ENCODE measurements around the gene GTF2F1. TPM values are rescaled to one million over a fixed set of nuclear protein-coding genes. Genes with fewer than 3 reads are reported as not detected.

Gene GTF2F1
- total and polyA plus RNA-seq, 9 of the 15 experiments (the other 6 are each of a cell fraction or from before 2014, with no cell fraction given) = 4.7 to 75.4 (median 68.4) TPM

DNA sequence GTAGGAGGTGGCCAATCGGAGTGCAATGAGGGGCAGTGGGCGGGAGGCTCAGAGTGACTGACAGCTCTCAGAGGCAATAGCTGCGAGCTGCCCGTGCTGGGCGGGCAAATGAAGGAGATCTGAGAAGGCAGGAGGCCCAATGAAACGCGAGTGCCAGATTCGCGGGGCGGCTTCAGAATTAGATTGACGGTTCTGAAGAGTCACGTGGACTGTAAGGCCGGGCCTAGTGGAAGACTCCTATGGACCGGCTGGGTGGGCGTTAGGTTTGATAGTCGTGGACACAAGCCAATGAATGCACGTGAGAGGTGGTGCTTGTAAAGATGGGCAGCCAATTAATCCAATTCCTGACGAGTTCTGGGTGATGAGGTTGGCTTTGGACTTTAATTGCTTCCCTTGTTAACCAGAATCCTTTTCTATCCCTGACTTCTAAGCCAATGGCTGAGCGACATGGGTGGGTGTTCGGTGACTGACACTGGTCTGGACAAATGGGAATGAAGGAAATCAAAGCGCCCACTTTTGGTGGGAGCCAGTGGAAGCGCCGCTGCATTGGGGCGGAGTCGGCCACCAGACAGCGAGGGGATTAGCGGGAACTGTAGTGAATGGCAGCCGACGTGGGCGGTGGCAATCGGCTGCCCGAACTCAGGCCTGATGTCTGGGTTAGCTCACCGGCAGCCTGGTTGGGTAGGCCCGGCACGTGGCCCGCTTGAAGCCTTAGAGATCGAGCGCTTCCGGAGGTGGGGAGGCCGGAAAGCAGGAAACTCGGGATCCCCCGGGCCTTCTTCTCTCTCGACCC, 32.2 kb upstream of the GTF2F1 start (continued):
- no peak for TF ChIP-seq E4F1 (CRISPR knock-in tag; IDR thresholded peaks at IDR 0.05; ENCODE audit: borderline replicate concordance)
- peak; percentile 96 for TF ChIP-seq NR3C1 (CRISPR knock-in tag; IDR thresholded peaks at IDR 0.05)
- peak; percentile 85 for TF ChIP-seq ETV1 (tag; conservative IDR thresholded peaks at IDR 0.05; ENCODE audit: low read depth)
- TF ChIP-seq CBX5 (IDR thresholded peaks at IDR 0.05; ENCODE audit: borderline replicate concordance, low read depth) = no peak
- TF ChIP-seq ARID3A (IDR thresholded peaks at IDR 0.05; ENCODE audit: borderline replicate concordance, low read depth, low read length) = peak; percentile 95
- no peak for TF ChIP-seq NELFE (IDR thresholded peaks at IDR 0.05; ENCODE audit: insufficient read depth, insufficient read length)
- no peak for TF ChIP-seq ELF4 (CRISPR knock-in tag; IDR thresholded peaks at IDR 0.05)
- TF ChIP-seq THRAP3 (IDR thresholded peaks at IDR 0.05; ENCODE audit: borderline replicate concordance) = no peak
- TF ChIP-seq, protein P1, sequence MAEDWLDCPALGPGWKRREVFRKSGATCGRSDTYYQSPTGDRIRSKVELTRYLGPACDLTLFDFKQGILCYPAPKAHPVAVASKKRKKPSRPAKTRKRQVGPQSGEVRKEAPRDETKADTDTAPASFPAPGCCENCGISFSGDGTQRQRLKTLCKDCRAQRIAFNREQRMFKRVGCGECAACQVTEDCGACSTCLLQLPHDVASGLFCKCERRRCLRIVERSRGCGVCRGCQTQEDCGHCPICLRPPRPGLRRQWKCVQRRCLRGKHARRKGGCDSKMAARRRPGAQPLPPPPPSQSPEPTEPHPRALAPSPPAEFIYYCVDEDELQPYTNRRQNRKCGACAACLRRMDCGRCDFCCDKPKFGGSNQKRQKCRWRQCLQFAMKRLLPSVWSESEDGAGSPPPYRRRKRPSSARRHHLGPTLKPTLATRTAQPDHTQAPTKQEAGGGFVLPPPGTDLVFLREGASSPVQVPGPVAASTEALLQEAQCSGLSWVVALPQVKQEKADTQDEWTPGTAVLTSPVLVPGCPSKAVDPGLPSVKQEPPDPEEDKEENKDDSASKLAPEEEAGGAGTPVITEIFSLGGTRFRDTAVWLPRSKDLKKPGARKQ (CRISPR knock-in tag; IDR thresholded peaks at IDR 0.05) = no peak
- peak; percentile 99 for TF ChIP-seq FOXP4 (CRISPR knock-in tag; IDR thresholded peaks at IDR 0.05; ENCODE audit: borderline replicate concordance)
- TF ChIP-seq ZNF77 (CRISPR knock-in tag; IDR thresholded peaks at IDR 0.05) = no peak
- peak; percentile 88; the same call in 1 of the 2 replicates for TF ChIP-seq ZNF76 (CRISPR knock-in tag; IDR thresholded peaks at IDR 0.05; ENCODE audit: borderline replicate concordance)
- TF ChIP-seq HDAC8 (tag; IDR thresholded peaks at IDR 0.05) = peak; percentile 96
- TF ChIP-seq ZNF830 (CRISPR knock-in tag; IDR thresholded peaks at IDR 0.05) = no peak
- no peak; the same call in 1 of the 2 replicates for TF ChIP-seq BCOR (IDR thresholded peaks at IDR 0.05)
- no peak for TF ChIP-seq FOXA1 (IDR thresholded peaks at IDR 0.05; ENCODE audit: borderline replicate concordance)
- no peak for TF ChIP-seq ZNF165 (CRISPR knock-in tag; IDR thresholded peaks at IDR 0.05; ENCODE audit: borderline replicate concordance)
- TF ChIP-seq RBM25 (IDR thresholded peaks at IDR 0.05; ENCODE audit: low read depth, low read length, severe bottlenecking) = peak; percentile 93
- TF ChIP-seq PKNOX1 (IDR thresholded peaks at IDR 0.05) = peak; percentile 100

Data from K562 (cell line).